Measurements from ENCODE around the gene SLC35G2.
"Not testable (repeated sequence)": the region's sequence is repeated elsewhere in the genome, so short reads cannot be mapped to it uniquely, and the experiment has no call there.

DNA sequence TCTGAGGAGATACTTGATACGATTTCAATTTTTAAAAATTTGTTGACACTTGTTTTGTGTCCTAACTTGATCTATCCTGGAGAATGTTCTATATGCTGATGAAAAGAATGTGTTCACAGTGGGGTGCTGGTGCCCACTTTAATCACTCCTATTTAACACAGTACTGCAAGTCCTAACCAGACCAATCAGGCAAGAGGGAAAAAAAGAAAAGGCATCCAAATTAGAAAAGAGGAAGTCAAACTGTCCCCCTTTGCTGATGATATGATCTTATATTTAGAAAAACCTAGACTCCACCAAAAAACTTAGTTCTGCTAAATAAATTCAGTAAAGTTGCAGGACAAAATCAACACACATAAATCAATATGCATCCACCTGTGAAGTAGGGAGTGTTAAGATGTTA is 83.6 kb downstream of the SLC35G2 start:
- TF ChIP-seq EP300 (IDR thresholded peaks at IDR 0.05); POLR2A (IDR thresholded peaks at IDR 0.05; ENCODE audit: low read length); CTCF (IDR thresholded peaks at IDR 0.05); HOXA7 (CRISPR knock-in tag; IDR thresholded peaks at IDR 0.05); RAD21 (conservative IDR thresholded peaks at IDR 0.05 in 1 of 2, IDR thresholded peaks at IDR 0.05 in 1 of 2); MAFK (IDR thresholded peaks at IDR 0.05; ENCODE audit: partially characterized antibody); RCOR1 (IDR thresholded peaks at IDR 0.05; ENCODE audit: low read depth, low read length); SMC3 (IDR thresholded peaks at IDR 0.05); REST (IDR thresholded peaks at IDR 0.05); ZFP36 (IDR thresholded peaks at IDR 0.05; ENCODE audit: borderline replicate concordance, partially characterized antibody): not testable (repeated sequence)
